Glomerular visceral epithelial cell (primary cell): ENCODE results near the gene PSMG3.

ENCODE experiments used
- DNase-seq: peaks from one replicate; pipeline ENCODE4 v3.0.0-alpha.2; 2016; ENCODE audit errors: extremely low spot score

Gene PSMG3

GRCh38 chr7:1580422-1581030 lies 10.7 kb upstream of the PSMG3 start:
- no peak for DNase-seq

GRCh38 chr7:1579481-1580421 lies 9.9 kb upstream of the PSMG3 start:
- DNase-seq = peak; percentile 55

- no peak for DNase-seq
These were observed 8.7 kb upstream of the PSMG3 start for GRCh38 chr7:1578513-1578912.

GRCh38 chr7:1576521-1577253 lies 6.9 kb upstream of the PSMG3 start:
- no peak for DNase-seq

- DNase-seq = no peak
These were observed 6.0 kb upstream of the PSMG3 start for GRCh38 chr7:1575809-1576208.

- no peak for DNase-seq
These were observed 2.4 kb upstream of the PSMG3 start for GRCh38 chr7:1572111-1572822.

GRCh38 chr7:1569440-1569832 lies 396 bp downstream of the PSMG3 start:
- DNase-seq = no peak

GRCh38 chr7:1569016-1569415 lies 816 bp downstream of the PSMG3 start:
- DNase-seq = peak; percentile 34

GRCh38 chr7:1567896-1568510 lies 1.8 kb downstream of the PSMG3 start:
- DNase-seq = peak; percentile 89

- DNase-seq = peak; percentile 72
These were observed 2.6 kb downstream of the PSMG3 start for GRCh38 chr7:1567049-1567771.

- no peak for DNase-seq
These were observed 3.2 kb downstream of the PSMG3 start for GRCh38 chr7:1566687-1567048.

GRCh38 chr7:1564603-1565022 lies 5.2 kb downstream of the PSMG3 start:
- DNase-seq = no peak

- no peak for DNase-seq
These were observed 5.7 kb downstream of the PSMG3 start for GRCh38 chr7:1563981-1564602.

- DNase-seq = no peak
These were observed 7.2 kb downstream of the PSMG3 start for GRCh38 chr7:1562597-1563051.

- no peak for DNase-seq
These were observed 7.7 kb downstream of the PSMG3 start for GRCh38 chr7:1562116-1562515.

GRCh38 chr7:1561036-1561940 lies 8.5 kb downstream of the PSMG3 start:
- DNase-seq = no peak

GRCh38 chr7:1560620-1561031 lies 9.2 kb downstream of the PSMG3 start:
- no peak for DNase-seq

- DNase-seq = no peak
These were observed 9.9 kb downstream of the PSMG3 start for GRCh38 chr7:1559626-1560590.
